ENCODE measurements around the gene WRAP53. TPM values are rescaled to one million over a fixed set of nuclear protein-coding genes. Genes with fewer than 3 reads are reported as not detected.
A peak's percentile ranks its signal among the peaks of the same experiment; 100 is the strongest.

The WRAP53 gene
- total RNA-seq, 1 donor from 2014 or later = 21.3 TPM

DNA sequence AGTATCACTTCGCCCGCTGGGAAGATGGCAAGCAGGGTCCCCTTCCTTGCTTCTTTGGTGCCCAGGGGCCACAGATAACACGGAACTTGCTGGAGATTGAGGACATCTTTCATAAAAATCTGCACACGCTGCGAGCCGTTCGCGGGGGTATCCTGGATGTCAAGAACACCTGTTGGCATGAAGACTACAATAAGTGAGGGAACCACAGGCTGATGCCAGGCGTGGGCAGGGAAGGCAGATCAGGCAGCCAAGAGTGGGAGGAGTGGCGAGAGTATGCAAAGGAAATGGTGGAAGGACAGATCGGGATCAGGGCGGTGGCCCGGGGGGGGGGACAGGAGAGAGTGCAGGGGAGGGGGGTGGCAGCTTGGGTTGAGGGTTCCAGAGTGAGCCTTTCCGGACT lies 51.5 kb downstream of the WRAP53 start:
- H3K27me3 Mint-ChIP-seq (ENCODE audit: unreplicated experiment) = peaks cover 7% of the 10 kb centered on the region
- no peak overlapping the region for H3K27ac Mint-ChIP-seq (ENCODE audit: unreplicated experiment)
- H3K4me1 Mint-ChIP-seq (ENCODE audit: unreplicated experiment) = no peaks in the 10 kb centered on the region
- no peaks in the 10 kb centered on the region for H3K9me3 Mint-ChIP-seq (ENCODE audit: unreplicated experiment)
- H3K4me3 Mint-ChIP-seq (ENCODE audit: unreplicated experiment) = no peak overlapping the region
- H3K36me3 Mint-ChIP-seq (ENCODE audit: low read depth, unreplicated experiment) = peaks cover 4% of the 10 kb centered on the region
- TF ChIP-seq, protein P1, sequence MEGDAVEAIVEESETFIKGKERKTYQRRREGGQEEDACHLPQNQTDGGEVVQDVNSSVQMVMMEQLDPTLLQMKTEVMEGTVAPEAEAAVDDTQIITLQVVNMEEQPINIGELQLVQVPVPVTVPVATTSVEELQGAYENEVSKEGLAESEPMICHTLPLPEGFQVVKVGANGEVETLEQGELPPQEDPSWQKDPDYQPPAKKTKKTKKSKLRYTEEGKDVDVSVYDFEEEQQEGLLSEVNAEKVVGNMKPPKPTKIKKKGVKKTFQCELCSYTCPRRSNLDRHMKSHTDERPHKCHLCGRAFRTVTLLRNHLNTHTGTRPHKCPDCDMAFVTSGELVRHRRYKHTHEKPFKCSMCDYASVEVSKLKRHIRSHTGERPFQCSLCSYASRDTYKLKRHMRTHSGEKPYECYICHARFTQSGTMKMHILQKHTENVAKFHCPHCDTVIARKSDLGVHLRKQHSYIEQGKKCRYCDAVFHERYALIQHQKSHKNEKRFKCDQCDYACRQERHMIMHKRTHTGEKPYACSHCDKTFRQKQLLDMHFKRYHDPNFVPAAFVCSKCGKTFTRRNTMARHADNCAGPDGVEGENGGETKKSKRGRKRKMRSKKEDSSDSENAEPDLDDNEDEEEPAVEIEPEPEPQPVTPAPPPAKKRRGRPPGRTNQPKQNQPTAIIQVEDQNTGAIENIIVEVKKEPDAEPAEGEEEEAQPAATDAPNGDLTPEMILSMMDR (IDR thresholded peaks at IDR 0.05; ENCODE audit: unreplicated experiment) = no peak
- DNase-seq (ENCODE audit: low spot score) = no peak

DNA sequence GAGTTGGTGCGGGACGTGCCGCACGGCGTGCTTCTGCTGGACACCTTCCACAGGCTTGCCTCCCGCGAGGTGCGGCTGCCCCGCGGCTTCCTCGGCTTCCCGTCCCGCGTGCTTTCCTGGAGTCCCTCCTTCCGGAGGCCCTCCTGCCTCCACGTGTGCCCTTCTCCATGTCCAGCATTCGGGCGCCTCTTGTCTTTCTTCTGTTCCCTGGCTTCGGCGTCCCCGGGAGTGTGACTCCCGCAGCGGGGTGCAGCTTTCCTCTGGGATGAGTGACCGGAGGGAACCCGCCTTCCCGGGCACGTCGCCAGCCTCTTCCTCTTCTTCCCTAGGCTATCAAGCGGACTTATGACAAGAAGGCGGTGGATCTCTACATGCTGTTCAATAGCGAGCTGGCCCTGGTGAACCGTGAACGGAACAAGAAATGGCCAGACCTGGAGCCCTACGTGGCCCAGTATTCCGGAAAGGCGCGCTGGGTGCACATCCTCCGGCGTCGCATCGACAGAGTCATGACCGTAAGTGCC lies 52.3 kb downstream of the WRAP53 start:
- Mint-ChIP-seq H3K36me3 (ENCODE audit: low read depth, unreplicated experiment) (peaks cover 4% of the 10 kb centered on the region), H3K4me3 (ENCODE audit: unreplicated experiment) (no peak overlapping the region), H3K9me3 (ENCODE audit: unreplicated experiment) (no peaks in the 10 kb centered on the region), H3K27ac (ENCODE audit: unreplicated experiment) (no peak overlapping the region), H3K27me3 (ENCODE audit: unreplicated experiment) (peaks cover 7% of the 10 kb centered on the region), H3K4me1 (ENCODE audit: unreplicated experiment) (peaks cover 3% of the 10 kb centered on the region)
- TF ChIP-seq, protein P1 (IDR thresholded peaks at IDR 0.05; ENCODE audit: unreplicated experiment) = no peak
- no peak for DNase-seq (ENCODE audit: low spot score)

DNA sequence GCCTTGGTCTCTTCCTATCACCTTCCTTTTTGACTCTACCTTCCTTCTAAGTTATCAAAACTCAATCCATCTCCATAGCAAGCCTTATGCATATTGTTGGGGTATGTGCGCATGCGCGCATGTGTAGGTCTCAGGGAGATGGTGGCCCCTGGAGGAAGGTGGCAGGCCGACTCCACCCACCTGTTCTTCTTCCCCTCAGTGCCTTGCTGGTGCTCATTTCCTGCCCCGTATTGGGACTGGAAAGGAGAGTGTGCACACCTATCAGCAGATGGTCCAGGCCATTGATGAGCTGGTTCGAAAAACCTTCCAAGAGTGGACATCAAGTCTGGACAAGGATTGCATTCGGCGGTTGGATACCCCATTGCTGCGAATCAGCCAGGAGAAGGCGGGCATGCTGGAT lies 54.5 kb downstream of the WRAP53 start:
- no peaks in the 10 kb centered on the region for H3K9me3 Mint-ChIP-seq (ENCODE audit: unreplicated experiment)
- peak overlapping the region; percentile 10 for H3K4me3 Mint-ChIP-seq (ENCODE audit: unreplicated experiment)

DNA sequence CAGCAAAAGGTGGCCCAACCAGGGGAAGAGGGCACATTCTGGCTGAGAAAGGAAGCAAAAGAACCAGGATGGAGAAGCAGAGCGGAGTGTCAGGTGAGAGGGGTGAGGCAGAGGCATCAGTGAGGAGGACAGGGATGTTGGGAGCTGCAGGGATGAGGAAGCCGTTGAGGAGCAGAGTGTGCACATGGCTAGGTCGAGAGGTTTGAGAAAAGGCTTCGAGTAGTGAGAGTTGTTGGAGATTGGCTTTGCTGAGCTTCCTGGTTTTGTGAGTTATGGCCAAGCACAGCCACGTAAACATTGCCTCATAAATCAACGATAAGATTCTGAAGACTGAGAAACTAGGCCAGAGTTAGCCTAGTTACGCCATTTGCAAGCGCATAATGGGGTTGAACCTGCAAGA lies 56.1 kb downstream of the WRAP53 start:
- Mint-ChIP-seq H3K9me3 (ENCODE audit: unreplicated experiment) (no peaks in the 10 kb centered on the region), H3K27me3 (ENCODE audit: unreplicated experiment) (peaks cover 6% of the 10 kb centered on the region), H3K4me3 (ENCODE audit: unreplicated experiment) (no peak overlapping the region), H3K4me1 (ENCODE audit: unreplicated experiment) (peaks cover 8% of the 10 kb centered on the region), H3K27ac (ENCODE audit: unreplicated experiment) (no peak overlapping the region), H3K36me3 (ENCODE audit: low read depth, unreplicated experiment) (no peaks in the 10 kb centered on the region)
- TF ChIP-seq, protein P1 (IDR thresholded peaks at IDR 0.05; ENCODE audit: unreplicated experiment) = no peak
- DNase-seq (ENCODE audit: low spot score) = no peak

More for the DNA sequence above, 54.5 kb downstream of the WRAP53 start:
- Mint-ChIP-seq H3K27me3 (ENCODE audit: unreplicated experiment) (peaks cover 6% of the 10 kb centered on the region), H3K27ac (ENCODE audit: unreplicated experiment) (no peak overlapping the region), H3K4me1 (ENCODE audit: unreplicated experiment) (peaks cover 5% of the 10 kb centered on the region), H3K36me3 (ENCODE audit: low read depth, unreplicated experiment) (peaks cover 4% of the 10 kb centered on the region)
- TF ChIP-seq, protein P1 (IDR thresholded peaks at IDR 0.05; ENCODE audit: unreplicated experiment) = no peak
- DNase-seq (ENCODE audit: low spot score) = no peak

DNA sequence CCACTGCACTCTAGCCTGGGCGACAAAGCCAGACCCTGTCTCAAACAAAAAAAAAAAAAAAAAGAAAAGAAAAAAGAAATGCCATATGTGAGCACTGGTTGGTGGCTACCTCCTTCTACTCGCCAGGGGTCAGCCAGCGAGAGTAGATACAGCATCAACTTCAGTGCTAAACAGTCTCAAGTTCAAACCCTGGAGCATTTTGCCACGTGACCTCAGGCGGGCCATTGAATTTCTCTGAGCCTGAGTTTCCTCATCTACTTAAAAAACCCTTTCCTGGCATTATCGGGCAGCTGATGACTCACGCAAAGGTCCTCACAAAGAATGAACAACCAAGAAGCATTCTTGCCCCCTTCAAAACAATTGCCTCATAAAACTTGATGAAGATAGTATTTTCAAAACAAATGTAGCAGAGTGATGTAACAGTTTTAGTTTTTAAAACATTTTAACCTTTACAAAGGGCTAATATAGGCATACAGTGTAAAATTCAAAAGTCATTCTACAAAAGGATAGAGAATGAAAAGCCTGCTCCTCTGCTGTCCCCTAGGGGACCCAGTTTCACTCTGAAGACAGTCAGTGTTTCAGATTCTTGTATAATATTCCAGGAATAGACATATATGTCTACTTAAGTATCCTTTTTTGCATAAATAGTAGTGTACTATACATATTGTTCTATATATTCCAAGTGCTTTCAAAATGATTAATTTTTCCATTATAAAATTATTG lies 57.6 kb downstream of the WRAP53 start:
- TF ChIP-seq, protein P1 (IDR thresholded peaks at IDR 0.05; ENCODE audit: unreplicated experiment) = no peak
- H3K9me3 Mint-ChIP-seq (ENCODE audit: unreplicated experiment) = peaks cover 5% of the 10 kb centered on the region
- no peak overlapping the region for H3K4me3 Mint-ChIP-seq (ENCODE audit: unreplicated experiment)
- peaks cover 3% of the 10 kb centered on the region for H3K27me3 Mint-ChIP-seq (ENCODE audit: unreplicated experiment)
- peaks cover 6% of the 10 kb centered on the region for H3K36me3 Mint-ChIP-seq (ENCODE audit: low read depth, unreplicated experiment)
- H3K4me1 Mint-ChIP-seq (ENCODE audit: unreplicated experiment) = peaks cover 8% of the 10 kb centered on the region
- DNase-seq (ENCODE audit: low spot score) = peak; percentile 30
- H3K27ac Mint-ChIP-seq (ENCODE audit: unreplicated experiment) = peak overlapping the region; percentile 76

All from endothelial cell (in vitro differentiated cells).